Measurements from ENCODE around the gene KLHL26. TPM values are rescaled to one million over a fixed set of nuclear protein-coding genes. Genes with fewer than 3 reads are reported as not detected.
"Not testable (repeated sequence)": the region's sequence is repeated elsewhere in the genome, so short reads cannot be mapped to it uniquely, and the experiment has no call there.

KLHL26 gene
- total RNA-seq, 2 donors from 2014 or later: 8.5 to 10.1 TPM

GRCh38 chr19:18671303-18672043, 34.6 kb downstream of the KLHL26 start:
- DNase-seq (no peak), ATAC-seq (no peak)
- intact Hi-C loops (cut with DNase I, micrococcal nuclease): no loop called here

- intact Hi-C loops (cut with DNase I, micrococcal nuclease): no loop called here
- DNase-seq (no peak), ATAC-seq (no peak)
Measured at GRCh38 chr19:18672044-18672451, 35.2 kb downstream of the KLHL26 start.

GRCh38 chr19:18672606-18673337, 35.9 kb downstream of the KLHL26 start:
- intact Hi-C loops (cut with DNase I, micrococcal nuclease): no loop called here
- no peak for DNase-seq
- peak; percentile 50 for ATAC-seq

- intact Hi-C loops (cut with DNase I, micrococcal nuclease): no loop called here
- ATAC-seq: no peak
- peak in 1 of 2 donors; percentile 50 for DNase-seq
Measured at GRCh38 chr19:18674616-18675015, 37.8 kb downstream of the KLHL26 start.

GRCh38 chr19:18675779-18676178, 39.0 kb downstream of the KLHL26 start:
- DNase-seq (no peak), ATAC-seq (no peak)
- intact Hi-C loops (cut with DNase I, micrococcal nuclease): no loop called here

- DNase-seq: no peak
- ATAC-seq: no peak
- intact Hi-C loops (cut with DNase I, micrococcal nuclease): no loop called here
Measured at GRCh38 chr19:18676692-18677091, 39.9 kb downstream of the KLHL26 start.

GRCh38 chr19:18677156-18677555, 40.3 kb downstream of the KLHL26 start:
- no peak for DNase-seq
- intact Hi-C loops (cut with DNase I, micrococcal nuclease): no loop called here
- no peak for ATAC-seq

- intact Hi-C loops (cut with DNase I, micrococcal nuclease); DNase-seq; ATAC-seq: not testable (repeated sequence)
Measured at GRCh38 chr19:18680148-18680547, 43.3 kb downstream of the KLHL26 start.

GRCh38 chr19:18682807-18683108, 45.9 kb downstream of the KLHL26 start:
- intact Hi-C loops (cut with DNase I, micrococcal nuclease): no loop called here
- ATAC-seq: no peak
- no peak for DNase-seq

GRCh38 chr19:18683109-18683957, 46.5 kb downstream of the KLHL26 start, which contains the start of gene CRTC1:
Gene CRTC1, plus strand, starts transcription at chr19:18683680. Its CDS starts 23 bp downstream, at chr19:18683703.
- intact Hi-C loops (cut with DNase I, micrococcal nuclease): no loop called here

GRCh38 chr19:18683958-18684641, 47.3 kb downstream of the KLHL26 start:
- DNase-seq (peak in 1 of 2 donors; percentile 38), ATAC-seq (peak; percentile 13)

More at GRCh38 chr19:18683109-18683957, 46.5 kb downstream of the KLHL26 start, which contains the start of gene CRTC1:
- ATAC-seq (peak; percentile 92), DNase-seq (peak; percentile 91)

GRCh38 chr19:18684642-18684993, 47.8 kb downstream of the KLHL26 start:
- ATAC-seq (no peak), DNase-seq (no peak)
- intact Hi-C loops (cut with DNase I, micrococcal nuclease): no loop called here

More at GRCh38 chr19:18683958-18684641, 47.3 kb downstream of the KLHL26 start:
- intact Hi-C loops (cut with DNase I, micrococcal nuclease): no loop called here

GRCh38 chr19:18685597-18686190, 48.9 kb downstream of the KLHL26 start:
- DNase-seq (no peak), ATAC-seq (no peak)
- intact Hi-C loops (cut with DNase I, micrococcal nuclease): no loop called here

- DNase-seq (no peak), ATAC-seq (no peak)
- intact Hi-C loops (cut with DNase I, micrococcal nuclease): no loop called here
Measured at GRCh38 chr19:18687740-18688465, 51.1 kb downstream of the KLHL26 start.

GRCh38 chr19:18696023-18696422, 59.2 kb downstream of the KLHL26 start:
- intact Hi-C loops (cut with DNase I, micrococcal nuclease): no loop called here

GRCh38 chr19:18697680-18698079, 60.9 kb downstream of the KLHL26 start:
- DNase-seq: peak; percentile 51 to 52
- intact Hi-C loops (cut with DNase I, micrococcal nuclease): no loop called here
- peak; percentile 63 for ATAC-seq

More at GRCh38 chr19:18696023-18696422, 59.2 kb downstream of the KLHL26 start:
- ATAC-seq: no peak
- no peak for DNase-seq

- peak; percentile 34 for ATAC-seq
- intact Hi-C loops (cut with DNase I, micrococcal nuclease): no loop called here
- no peak for DNase-seq
Measured at GRCh38 chr19:18698321-18699167, 61.7 kb downstream of the KLHL26 start.

Data from left colon (tissue), 2 donors.